ENCODE measurements around the gene FYB1.

DNA sequence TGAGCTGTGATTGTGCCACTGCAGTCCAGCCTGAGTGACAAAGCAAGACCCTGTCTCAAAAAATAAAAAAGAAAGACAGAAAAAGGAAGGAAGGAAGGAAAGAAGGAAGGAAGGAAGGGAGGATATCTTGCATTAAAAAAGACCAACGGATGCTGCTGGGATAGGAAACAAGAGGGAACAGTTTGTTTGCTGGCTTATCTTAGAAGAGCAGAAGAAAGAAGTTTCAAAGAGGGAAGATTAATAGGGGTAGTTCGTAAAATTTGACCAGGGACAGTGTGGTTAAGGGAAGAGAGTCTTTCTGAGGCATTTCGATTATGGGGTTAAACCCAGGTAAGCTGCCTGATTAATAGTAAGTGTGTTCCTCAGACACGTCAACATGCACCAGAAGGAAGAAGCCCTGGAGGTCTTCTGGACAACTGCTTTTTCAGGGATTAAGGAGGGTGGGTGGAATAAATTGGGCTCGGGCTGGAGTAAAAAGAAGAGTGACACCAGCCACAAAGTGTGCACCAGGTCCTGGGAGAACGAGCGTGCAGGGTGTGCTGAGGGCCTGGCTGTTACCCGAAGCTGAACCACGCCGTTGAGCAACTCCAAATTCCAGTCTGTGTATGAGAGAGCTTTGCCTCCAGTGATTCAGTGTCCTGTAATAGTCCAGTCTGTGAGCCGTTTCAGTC lies 24.8 kb downstream of the FYB1 start:
- TF ChIP-seq CTCF (conservative IDR thresholded peaks at IDR 0.05 in 1 of 2, IDR thresholded peaks at IDR 0.05 in 1 of 2; ENCODE audit: low read depth in 1 of 2, low read length in 2 of 2) (no peak), EZH2 (IDR thresholded peaks at IDR 0.05; ENCODE audit: low read length, missing control alignments) (no peak)

Measured in fibroblast of lung (primary cell).